ENCODE measurements around the gene RPS6KA1. TPM values are rescaled to one million over a fixed set of nuclear protein-coding genes. Genes with fewer than 3 reads are reported as not detected.
A peak's percentile ranks its signal among the peaks of the same experiment; 100 is the strongest.

RPS6KA1 gene
- total RNA-seq, 1 donor from 2014 or later: 9.6 TPM

DNA sequence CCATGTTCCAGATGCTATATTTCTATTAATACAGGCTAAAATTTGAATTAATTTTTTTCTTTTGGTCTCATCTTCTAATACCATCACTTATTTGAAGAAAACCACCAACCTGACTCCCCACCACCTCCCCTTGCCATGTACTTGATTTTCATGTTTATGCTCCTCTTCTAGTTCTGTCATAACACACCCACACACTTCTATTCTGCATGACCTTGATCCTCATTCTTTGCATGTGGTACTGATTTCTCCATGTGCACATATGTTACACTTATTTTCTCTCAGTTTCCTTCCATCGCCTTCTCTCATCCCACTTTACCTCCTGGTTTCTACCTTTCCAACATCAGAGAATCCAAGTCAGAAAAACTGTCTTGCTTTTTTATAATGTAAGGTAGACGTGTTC lies 87.3 kb downstream of the RPS6KA1 start:
- Histone ChIP-seq H3K4me3 (no peak overlapping the region), H3K27ac (no peak overlapping the region), H3K36me3 (no peaks in the 10 kb centered on the region), H3K9me3 (no peaks in the 10 kb centered on the region), H3K4me1 (peaks cover 0 to 11% of the 10 kb centered on the region in 2 donors), H3K27me3 (no peaks in the 10 kb centered on the region)
- no peak for DNase-seq (ENCODE audit: low spot score in 2 of 2)
- intact Hi-C loops (cut with DNase I): no loop called here
- TF ChIP-seq, protein P1, sequence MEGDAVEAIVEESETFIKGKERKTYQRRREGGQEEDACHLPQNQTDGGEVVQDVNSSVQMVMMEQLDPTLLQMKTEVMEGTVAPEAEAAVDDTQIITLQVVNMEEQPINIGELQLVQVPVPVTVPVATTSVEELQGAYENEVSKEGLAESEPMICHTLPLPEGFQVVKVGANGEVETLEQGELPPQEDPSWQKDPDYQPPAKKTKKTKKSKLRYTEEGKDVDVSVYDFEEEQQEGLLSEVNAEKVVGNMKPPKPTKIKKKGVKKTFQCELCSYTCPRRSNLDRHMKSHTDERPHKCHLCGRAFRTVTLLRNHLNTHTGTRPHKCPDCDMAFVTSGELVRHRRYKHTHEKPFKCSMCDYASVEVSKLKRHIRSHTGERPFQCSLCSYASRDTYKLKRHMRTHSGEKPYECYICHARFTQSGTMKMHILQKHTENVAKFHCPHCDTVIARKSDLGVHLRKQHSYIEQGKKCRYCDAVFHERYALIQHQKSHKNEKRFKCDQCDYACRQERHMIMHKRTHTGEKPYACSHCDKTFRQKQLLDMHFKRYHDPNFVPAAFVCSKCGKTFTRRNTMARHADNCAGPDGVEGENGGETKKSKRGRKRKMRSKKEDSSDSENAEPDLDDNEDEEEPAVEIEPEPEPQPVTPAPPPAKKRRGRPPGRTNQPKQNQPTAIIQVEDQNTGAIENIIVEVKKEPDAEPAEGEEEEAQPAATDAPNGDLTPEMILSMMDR (IDR thresholded peaks at IDR 0.05): no peak

DNA sequence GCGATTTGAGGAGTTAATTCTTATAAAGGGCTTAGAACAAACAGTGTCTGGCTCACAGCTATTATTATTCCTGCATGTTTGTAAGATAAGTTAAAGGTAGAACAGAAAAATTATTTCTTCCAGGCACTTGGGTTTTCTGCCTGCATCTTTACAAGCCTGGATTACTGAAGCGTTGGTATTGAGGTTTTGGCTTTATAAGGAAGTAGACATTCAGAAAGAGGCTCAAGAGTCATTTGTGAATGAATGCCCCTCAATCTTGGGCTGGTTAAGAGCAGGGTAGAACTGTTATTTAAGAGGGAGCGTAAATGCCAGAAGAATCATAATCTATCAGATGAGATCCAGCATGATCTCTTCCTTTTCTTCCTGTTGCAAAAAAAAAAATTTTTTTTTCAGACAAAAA lies 89.0 kb downstream of the RPS6KA1 start:
- intact Hi-C loops (cut with DNase I): no loop called here

More for the DNA sequence above, 89.0 kb downstream of the RPS6KA1 start:
- peak in 1 of 2 donors; percentile 2 for DNase-seq (ENCODE audit: low spot score in 2 of 2)
- no peaks in the 10 kb centered on the region for H3K36me3 ChIP-seq
- H3K27ac ChIP-seq: peak overlapping the region; percentile 96 to 99
- H3K27me3 ChIP-seq: no peaks in the 10 kb centered on the region
- H3K9me3 ChIP-seq: no peaks in the 10 kb centered on the region
- peaks cover 0 to 11% of the 10 kb centered on the region in 2 donors for H3K4me1 ChIP-seq
- no peak overlapping the region for H3K4me3 ChIP-seq
- TF ChIP-seq, protein P1 (IDR thresholded peaks at IDR 0.05): no peak

Other genes with a start within 250 kb of the RPS6KA1 start
- gene SH3BGRL3, start 249.7 kb upstream of the RPS6KA1 start, total RNA-seq: 228 TPM
- 14.5 TPM for gene UBXN11, start 223.1 kb upstream of the RPS6KA1 start, total RNA-seq
- not detected for gene CD52, start 211.8 kb upstream of the RPS6KA1 start, total RNA-seq
- not detected for gene CRYBG2, start 175.6 kb upstream of the RPS6KA1 start, total RNA-seq
- gene ZNF683, start 157.0 kb upstream of the RPS6KA1 start, total RNA-seq: not detected
- not detected for gene LIN28A, start 118.9 kb upstream of the RPS6KA1 start, total RNA-seq
- gene DHDDS, start 97.4 kb upstream of the RPS6KA1 start, total RNA-seq: 54.2 TPM
- 97.7 TPM for gene HMGN2, start 57.3 kb upstream of the RPS6KA1 start, total RNA-seq
- gene ARID1A, start 166.3 kb downstream of the RPS6KA1 start, total RNA-seq: 104 TPM